Lung (tissue), 4 donors: ENCODE data around the gene PTGFR. TPM values are rescaled to one million over a fixed set of nuclear protein-coding genes. Genes with fewer than 3 reads are reported as not detected.

Experiments used
- polyA plus RNA-seq, 2 donors: library from polyadenylated mRNA; stranded (reverse); fragments of 200-250 nt; gene quantifications; one replicate each; pipeline ENCODE4 v1.2.1, GENCODE V29; 2013
- total RNA-seq, 2 donors: library from RNA; depleted of rRNA in 1 of 2; stranded (reverse); fragments of >200 nt in 1 of 2; gene quantifications; one replicate each; pipeline ENCODE4 v1.2.1, GENCODE V29; 2014 to 2021
- donor health status: Bipolar disorder and iron deficiency.
- donor health status: healthy.
- donor health status: DM: yes; HTN: yes; CAD: no.

Gene PTGFR
- total and polyA plus RNA-seq, 4 donors: 0.68 to 4.8 (median 2.9) TPM

Other genes with a start within 250 kb of the PTGFR start
- 1 to 10 TPM; 6.2 to 8.4 TPM for gene IFI44L, start 129.5 kb downstream of the PTGFR start, total RNA-seq
- 10 to 100 TPM in 1 of 2 donors, 1 to 10 TPM in 1; 3.3 to 11.8 TPM for gene IFI44L, start 129.5 kb downstream of the PTGFR start, polyA plus RNA-seq
- 10 to 100 TPM; 37.5 to 38.4 TPM for gene IFI44, start 158.9 kb downstream of the PTGFR start, total RNA-seq
- gene IFI44, start 158.9 kb downstream of the PTGFR start, polyA plus RNA-seq: 10 to 100 TPM; 39.4 to 49.1 TPM